Calu3 (cell line): ENCODE data around the gene EHD2. TPM values are rescaled to one million over a fixed set of nuclear protein-coding genes. Genes with fewer than 3 reads are reported as not detected.
"Not testable (repeated sequence)": the region's sequence is repeated elsewhere in the genome, so short reads cannot be mapped to it uniquely, and the experiment has no call there.

Experiments used
- BruUV-seq: library from RNA; stranded (reverse); fragments of 400-500 nt; replicated peaks from 2 replicates; lab custom pipeline; 2021; lab: Mats Ljungman, UMichigan
- CTCF ChIA-PET: fragments of 300-600 bp; sonication (Branson Sonifier 250); formaldehyde crosslinking; loops from one replicate; lab custom pipeline; 2022; ENCODE audit warnings: antibody characterized with exemption; lab: Charles Lee
- DNase-seq: peaks from one replicate; pipeline ENCODE4 v3.0.0; 2022
- H3K27ac Mint-ChIP-seq: one replicate; pipeline ENCODE4 v1.8.0; 2022; ENCODE audit warnings: mixed read lengths; ENCODE audit not compliant: unreplicated experiment
- H3K27me3 Mint-ChIP-seq: one replicate; pipeline ENCODE4 v1.8.0; 2022; ENCODE audit warnings: mixed read lengths; ENCODE audit not compliant: unreplicated experiment
- H3K36me3 Mint-ChIP-seq: one replicate; pipeline ENCODE4 v1.8.0; 2022; ENCODE audit warnings: mild to moderate bottlenecking, moderate library complexity, mixed read lengths; ENCODE audit not compliant: insufficient read depth, unreplicated experiment
- H3K4me1 Mint-ChIP-seq: one replicate; pipeline ENCODE4 v1.8.0; 2022; ENCODE audit warnings: mild to moderate bottlenecking, low read depth, mixed read lengths; ENCODE audit not compliant: unreplicated experiment
- H3K4me3 Mint-ChIP-seq: one replicate; pipeline ENCODE4 v1.8.0; 2022; ENCODE audit warnings: mild to moderate bottlenecking, low read depth, moderate library complexity, mixed read lengths; ENCODE audit not compliant: unreplicated experiment
- H3K9me3 Mint-ChIP-seq: one replicate; pipeline ENCODE4 v1.8.0; 2022; ENCODE audit warnings: low read depth, mixed read lengths; ENCODE audit not compliant: unreplicated experiment
- intact Hi-C: fragments of 100-400 bp; cut with micrococcal nuclease; formaldehyde crosslinking; loops from one replicate; pipeline ENCODE4 v1.10.0; 2022; ENCODE audit not compliant: unreplicated experiment
- total RNA-seq: library from RNA; stranded (reverse); gene quantifications from 2 replicates; pipeline ENCODE4 v1.2.3, GENCODE V29; 2022
- TF ChIP-seq, protein P1 (sequence below): fragments of 200-600 bp; IDR thresholded peaks from one replicate; pipeline ENCODE4 v1.8.0; 2022; ENCODE audit warnings: antibody characterized with exemption; ENCODE audit not compliant: unreplicated experiment

The EHD2 gene
- total RNA-seq, 1 experiment from 2014 or later = 52.3 TPM

DNA sequence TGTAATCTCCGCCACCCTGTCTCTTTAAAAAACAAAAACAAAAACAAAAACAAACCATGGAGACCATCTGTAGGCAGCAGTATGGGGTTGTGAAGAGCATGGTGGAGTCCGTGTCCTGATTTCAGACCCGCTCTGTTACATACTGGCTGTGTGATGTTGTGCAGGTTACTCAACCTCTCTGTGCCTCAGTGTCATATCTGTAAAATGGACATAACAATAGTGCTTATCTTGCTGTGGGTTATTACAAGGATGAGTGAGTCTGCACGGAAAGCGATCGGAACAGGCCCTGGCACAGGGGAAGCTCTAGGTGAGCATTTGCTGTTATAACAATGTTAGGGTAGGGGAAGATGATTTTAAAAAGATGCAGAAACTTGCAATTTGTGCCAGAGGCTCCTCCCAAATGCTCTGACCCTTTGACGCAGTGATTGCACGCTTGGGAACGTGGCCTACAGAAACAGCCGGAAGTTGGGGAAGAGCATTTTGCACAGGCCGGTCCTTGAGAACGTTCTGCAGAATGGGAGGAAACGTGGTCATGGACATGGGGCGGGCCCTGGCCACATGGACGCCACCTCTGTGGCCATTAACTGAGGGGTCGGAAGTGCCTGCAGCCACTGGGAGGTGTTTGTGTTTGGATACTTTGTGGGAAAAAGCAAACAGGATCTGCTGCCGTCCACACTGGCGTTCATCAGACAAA, 49.5 kb downstream of the EHD2 start:
- no peaks in the 10 kb centered on the region for H3K27me3 Mint-ChIP-seq
- H3K27ac Mint-ChIP-seq = no peak overlapping the region
- TSS peak; percentile 19 for BruUV-seq
- DNase-seq = no peak
- H3K36me3 Mint-ChIP-seq = peaks cover 43% of the 10 kb centered on the region
- CTCF ChIA-PET = no interaction called here
- intact Hi-C loops = no loop called here
- no peaks in the 10 kb centered on the region for H3K4me1 Mint-ChIP-seq
- H3K9me3 Mint-ChIP-seq = no peaks in the 10 kb centered on the region
- TF ChIP-seq, protein P1, sequence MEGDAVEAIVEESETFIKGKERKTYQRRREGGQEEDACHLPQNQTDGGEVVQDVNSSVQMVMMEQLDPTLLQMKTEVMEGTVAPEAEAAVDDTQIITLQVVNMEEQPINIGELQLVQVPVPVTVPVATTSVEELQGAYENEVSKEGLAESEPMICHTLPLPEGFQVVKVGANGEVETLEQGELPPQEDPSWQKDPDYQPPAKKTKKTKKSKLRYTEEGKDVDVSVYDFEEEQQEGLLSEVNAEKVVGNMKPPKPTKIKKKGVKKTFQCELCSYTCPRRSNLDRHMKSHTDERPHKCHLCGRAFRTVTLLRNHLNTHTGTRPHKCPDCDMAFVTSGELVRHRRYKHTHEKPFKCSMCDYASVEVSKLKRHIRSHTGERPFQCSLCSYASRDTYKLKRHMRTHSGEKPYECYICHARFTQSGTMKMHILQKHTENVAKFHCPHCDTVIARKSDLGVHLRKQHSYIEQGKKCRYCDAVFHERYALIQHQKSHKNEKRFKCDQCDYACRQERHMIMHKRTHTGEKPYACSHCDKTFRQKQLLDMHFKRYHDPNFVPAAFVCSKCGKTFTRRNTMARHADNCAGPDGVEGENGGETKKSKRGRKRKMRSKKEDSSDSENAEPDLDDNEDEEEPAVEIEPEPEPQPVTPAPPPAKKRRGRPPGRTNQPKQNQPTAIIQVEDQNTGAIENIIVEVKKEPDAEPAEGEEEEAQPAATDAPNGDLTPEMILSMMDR = no peak
- no peak overlapping the region for H3K4me3 Mint-ChIP-seq

DNA sequence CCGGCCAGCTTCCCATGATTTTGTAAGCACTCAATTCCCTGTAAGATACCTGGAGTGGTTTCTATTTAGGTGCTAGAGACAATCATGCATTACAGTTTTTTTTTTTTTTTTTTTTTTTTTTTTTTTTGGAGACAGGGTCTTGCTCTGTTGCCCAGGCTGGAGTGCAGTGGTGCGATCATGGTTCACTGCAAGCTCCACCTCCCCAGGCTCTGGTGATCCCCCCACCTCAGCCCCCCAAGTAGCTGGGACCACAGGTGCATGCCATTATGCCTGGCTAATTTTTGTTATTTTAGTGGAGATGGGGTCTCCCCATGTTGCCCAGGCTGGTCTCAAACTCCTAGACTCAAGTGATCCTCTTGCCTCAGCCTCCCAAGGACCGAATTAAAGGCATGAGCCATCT, 51.5 kb downstream of the EHD2 start:
- H3K27ac Mint-ChIP-seq, H3K9me3 Mint-ChIP-seq, intact Hi-C loops, H3K4me3 Mint-ChIP-seq, H3K27me3 Mint-ChIP-seq, H3K4me1 Mint-ChIP-seq, BruUV-seq, DNase-seq: not testable (repeated sequence)
- peaks cover 30% of the 10 kb centered on the region for H3K36me3 Mint-ChIP-seq
- CTCF ChIA-PET = interaction anchor here (2.2 kb wide), 1 partner anchor 52 kb away, joined by 8 read pairs; the partner anchor contains the start of gene EHD2

DNA sequence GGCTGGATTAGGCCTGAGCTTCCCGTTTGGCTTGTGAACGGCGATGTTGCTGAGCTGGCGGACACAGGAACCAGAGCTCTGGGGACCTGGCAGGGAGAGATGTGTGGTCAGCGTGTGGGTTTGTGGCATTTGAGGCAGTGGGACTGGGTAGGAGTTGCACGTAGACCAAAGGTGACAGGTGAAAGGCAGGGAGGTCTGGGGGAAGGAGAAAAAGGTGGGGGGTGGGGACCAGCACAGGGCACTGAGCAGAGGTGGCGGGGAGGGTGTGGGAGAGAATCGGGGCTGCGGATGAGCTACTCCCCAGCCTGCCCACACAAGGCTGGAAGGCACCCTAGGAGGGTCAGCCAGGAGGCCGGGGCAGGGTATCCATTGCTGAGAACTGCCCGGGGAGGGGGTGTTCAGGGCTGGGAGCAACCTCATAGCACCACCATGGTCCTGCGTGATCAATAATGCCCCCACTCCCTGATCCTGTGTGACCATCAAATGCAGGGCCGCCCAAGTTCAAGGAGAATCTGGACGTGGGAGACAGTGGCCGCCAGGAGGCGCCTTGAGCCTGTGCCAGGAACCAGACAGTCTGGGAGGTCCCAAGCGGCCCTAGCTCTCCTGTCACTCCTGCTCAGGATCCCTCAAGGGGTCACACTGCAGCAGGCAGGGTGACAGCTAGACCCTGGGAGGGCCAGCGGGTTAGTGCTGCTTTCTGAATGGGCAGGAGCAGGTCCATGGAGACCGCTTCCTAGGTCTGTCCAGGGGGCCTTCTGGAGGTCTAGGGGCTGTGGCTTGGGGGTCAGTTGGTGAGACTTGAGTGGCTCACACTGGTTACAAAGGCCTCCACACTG, 52.5 kb downstream of the EHD2 start:
- intact Hi-C loops = no loop called here
- no peaks in the 10 kb centered on the region for H3K9me3 Mint-ChIP-seq
- H3K27me3 Mint-ChIP-seq = no peaks in the 10 kb centered on the region
- peak; percentile 66 for DNase-seq
- H3K36me3 Mint-ChIP-seq = peaks cover 20% of the 10 kb centered on the region
- H3K4me3 Mint-ChIP-seq = no peak overlapping the region
- TF ChIP-seq, protein P1 = peak; percentile 80
- no TSS peak for BruUV-seq
- CTCF ChIA-PET = interaction anchor here (0.6 to 2.2 kb wide), 3 partner anchors 11 to 53 kb away, joined by 3 to 11 read pairs (median 8); partner anchors contain the start of gene EHD2
- no peaks in the 10 kb centered on the region for H3K4me1 Mint-ChIP-seq
- peak overlapping the region; percentile 29 for H3K27ac Mint-ChIP-seq

DNA sequence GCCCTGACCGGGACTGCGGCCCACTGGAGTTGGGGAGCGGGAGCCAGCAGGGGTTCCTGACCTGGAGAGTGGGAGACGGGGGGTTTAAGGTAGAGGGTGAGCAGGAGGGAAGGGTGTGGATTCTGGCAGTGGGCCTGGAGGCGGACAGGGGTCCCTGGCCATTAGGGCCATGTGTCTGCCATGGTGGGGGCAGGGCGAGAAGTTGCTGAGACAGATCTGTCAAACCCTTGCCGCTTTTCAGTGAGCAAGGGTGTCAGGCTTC, 53.1 kb downstream of the EHD2 start:
- CTCF ChIA-PET = interaction anchor here (1.5 to 2.2 kb wide), 2 partner anchors 24 to 53 kb away, joined by 3 to 8 read pairs; partner anchors contain the start of gene EHD2

More for the DNA sequence above, 53.1 kb downstream of the EHD2 start:
- Mint-ChIP-seq H3K4me3 (no peak overlapping the region), H3K9me3 (no peaks in the 10 kb centered on the region), H3K27me3 (no peaks in the 10 kb centered on the region), H3K27ac (no peak overlapping the region), H3K36me3 (peaks cover 14% of the 10 kb centered on the region), H3K4me1 (no peaks in the 10 kb centered on the region)
- DNase-seq = no peak
- TF ChIP-seq, protein P1 = no peak
- BruUV-seq = no TSS peak
- intact Hi-C loops = no loop called here
